ENCODE results near the gene LINC01488. TPM values are rescaled to one million over a fixed set of nuclear protein-coding genes. Genes with fewer than 3 reads are reported as not detected.

The LINC01488 gene
- total and polyA plus RNA-seq, 10 of the 15 experiments (the other 5 are each of a cell fraction or from before 2014, with no cell fraction given): not detected

DNA sequence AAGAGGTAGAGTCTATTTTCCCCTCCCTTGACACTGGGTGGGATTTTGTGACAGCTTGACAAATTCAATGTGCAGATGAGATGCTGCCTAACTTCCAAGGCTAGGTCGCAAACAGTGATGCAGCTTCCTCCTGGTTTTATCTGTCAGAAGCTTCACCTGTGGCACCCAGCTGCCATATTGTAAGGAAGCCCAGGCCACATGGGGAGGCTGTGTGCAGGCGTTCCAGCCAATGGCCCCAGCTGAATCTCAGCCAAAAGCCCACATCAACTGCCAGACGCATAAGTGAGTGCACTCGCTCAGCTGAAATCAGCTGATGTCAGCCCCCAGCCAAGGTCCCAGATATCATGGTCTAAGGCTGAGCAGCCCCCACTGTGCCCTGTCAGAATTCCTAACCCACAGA is 24.8 kb upstream of the LINC01488 start:
- no peak for DNase-seq (ENCODE audit: low read depth, low spot score)
- no peak for ATAC-seq
- Histone ChIP-seq H4K20me1 (ENCODE audit: control insufficient read depth, insufficient read depth) (no peaks in the 10 kb centered on the region), H3K4me3 (no peak overlapping the region), H3K27me3 (replicated peaks in 1 of 2; ENCODE audit: control insufficient read depth in 2 of 2, insufficient read depth in 2 of 2, low read length in 1 of 2) (no peaks in the 10 kb centered on the region; a peak in 1 of 4 replicates), H3K27ac (ENCODE audit: control insufficient read depth, insufficient read depth) (no peak overlapping the region), H3K9ac (ENCODE audit: control insufficient read depth, insufficient read depth, low read length) (no peak overlapping the region), H3K79me2 (ENCODE audit: control insufficient read depth, insufficient read depth, low read length) (no peaks in the 10 kb centered on the region), H3K9me3 (replicated peaks; ENCODE audit: control insufficient read depth, insufficient read depth, low read length) (peaks cover 2% of the 10 kb centered on the region; the same call in 1 of the 3 replicates), H3K4me2 (ENCODE audit: control insufficient read depth, insufficient read depth) (no peak overlapping the region), H2AFZ (ENCODE audit: control insufficient read depth, low read depth, low read length) (no peak overlapping the region), H3K4me1 (ENCODE audit: control insufficient read depth, insufficient read depth, low read length) (no peaks in the 10 kb centered on the region), H3K36me3 (ENCODE audit: control insufficient read depth in 2 of 2, insufficient read depth in 2 of 2, low read length in 1 of 2) (no peaks in the 10 kb centered on the region)
- WGBS (ENCODE audit: insufficient coverage, insufficient replicate concordance, low lambda C conversion rate, missing lambda C conversion rate): 40% methylated on average over 4 of the region's 4 CpGs
- in situ Hi-C loops (cut with MboI): no loop called here
- ChIA-PET RAD21 (ENCODE audit: unreplicated experiment) (interaction anchor here (0.7 kb wide), 1 partner anchor 160 kb away, joined by 3 read pairs; no protein-coding TSS in a partner anchor), POLR2A (no interaction called here), CTCF (no interaction called here), SMC1A (ENCODE audit: uncharacterized antibody, unreplicated experiment) (interaction anchor here (1.1 kb wide), 1 partner anchor 160 kb away, joined by 4 read pairs; no protein-coding TSS in a partner anchor)
- BruUV-seq (replicated peaks): no TSS peak
- no peak for FAIRE-seq
- intact Hi-C loops (cut with micrococcal nuclease; ENCODE audit: unreplicated experiment): no loop called here
- no peak for TF ChIP-seq CHD1 (IDR thresholded peaks at IDR 0.05; ENCODE audit: low read depth, low read length)
- TF ChIP-seq KAT2A (conservative IDR thresholded peaks at IDR 0.05; ENCODE audit: control insufficient read depth, low read depth, low read length): no peak
- TF ChIP-seq, protein P1, sequence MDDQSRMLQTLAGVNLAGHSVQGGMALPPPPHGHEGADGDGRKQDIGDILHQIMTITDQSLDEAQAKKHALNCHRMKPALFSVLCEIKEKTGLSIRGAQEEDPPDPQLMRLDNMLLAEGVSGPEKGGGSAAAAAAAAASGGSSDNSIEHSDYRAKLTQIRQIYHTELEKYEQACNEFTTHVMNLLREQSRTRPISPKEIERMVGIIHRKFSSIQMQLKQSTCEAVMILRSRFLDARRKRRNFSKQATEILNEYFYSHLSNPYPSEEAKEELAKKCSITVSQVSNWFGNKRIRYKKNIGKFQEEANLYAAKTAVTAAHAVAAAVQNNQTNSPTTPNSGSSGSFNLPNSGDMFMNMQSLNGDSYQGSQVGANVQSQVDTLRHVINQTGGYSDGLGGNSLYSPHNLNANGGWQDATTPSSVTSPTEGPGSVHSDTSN (IDR thresholded peaks at IDR 0.05; ENCODE audit: insufficient replicate concordance, low read depth, low read length): no peak
- TF ChIP-seq FOXK2 (IDR thresholded peaks at IDR 0.05): no peak
- TF ChIP-seq IKZF2 (IDR thresholded peaks at IDR 0.05): no peak
- no peak for TF ChIP-seq IKZF1 (conservative IDR thresholded peaks at IDR 0.05)
- TF ChIP-seq, protein P2, sequence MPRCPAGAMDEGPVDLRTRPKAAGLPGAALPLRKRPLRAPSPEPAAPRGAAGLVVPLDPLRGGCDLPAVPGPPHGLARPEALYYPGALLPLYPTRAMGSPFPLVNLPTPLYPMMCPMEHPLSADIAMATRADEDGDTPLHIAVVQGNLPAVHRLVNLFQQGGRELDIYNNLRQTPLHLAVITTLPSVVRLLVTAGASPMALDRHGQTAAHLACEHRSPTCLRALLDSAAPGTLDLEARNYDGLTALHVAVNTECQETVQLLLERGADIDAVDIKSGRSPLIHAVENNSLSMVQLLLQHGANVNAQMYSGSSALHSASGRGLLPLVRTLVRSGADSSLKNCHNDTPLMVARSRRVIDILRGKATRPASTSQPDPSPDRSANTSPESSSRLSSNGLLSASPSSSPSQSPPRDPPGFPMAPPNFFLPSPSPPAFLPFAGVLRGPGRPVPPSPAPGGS (IDR thresholded peaks at IDR 0.05; ENCODE audit: borderline replicate concordance, insufficient read depth, low read depth, low read length, poor library complexity, severe bottlenecking): no peak
- no peak for TF ChIP-seq RB1 (IDR thresholded peaks at IDR 0.05; ENCODE audit: borderline replicate concordance)
- TF ChIP-seq NKRF (conservative IDR thresholded peaks at IDR 0.05): no peak
- TF ChIP-seq SMAD1 (IDR thresholded peaks at IDR 0.05; ENCODE audit: low read depth, partially characterized antibody): no peak
- TF ChIP-seq NR2C2 (IDR thresholded peaks at IDR 0.05; ENCODE audit: borderline replicate concordance, control insufficient read depth, insufficient read length, low read depth): no peak
- no peak for TF ChIP-seq KLF5 (IDR thresholded peaks at IDR 0.05; ENCODE audit: partially characterized antibody)
